NOMO-1 treated with dmso at 0.1 percent for 144 hours (cell line): Measurements from ENCODE around the gene CDKN2C.
A peak's percentile ranks its signal among the peaks of the same experiment; 100 is the strongest.

Experiments used
- DNase-seq: peaks from one replicate; lab custom pipeline; 2025; ENCODE audit not compliant: unreplicated experiment; lab: John Stamatoyannopoulos, UW

Gene CDKN2C

DNA sequence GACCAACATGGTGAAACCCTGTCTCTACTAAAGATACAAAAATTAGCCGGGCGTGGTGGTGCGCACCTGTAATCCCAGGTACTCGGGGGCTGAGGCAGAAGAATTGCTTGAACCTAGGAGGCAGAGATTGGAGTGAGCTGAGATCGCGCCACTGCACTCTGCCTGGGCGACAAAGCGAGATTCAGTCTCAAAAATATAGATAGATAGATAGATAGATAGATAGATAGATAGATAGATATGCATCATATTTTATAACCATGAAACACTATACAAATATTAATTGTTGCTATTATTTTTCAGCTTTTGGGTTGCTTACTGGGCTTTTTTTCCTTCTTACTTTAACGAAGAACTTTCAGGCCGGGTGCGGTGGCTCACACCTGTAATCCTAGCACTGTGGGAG, 5.2 kb upstream of the CDKN2C start:
- DNase-seq, result no peak

DNA sequence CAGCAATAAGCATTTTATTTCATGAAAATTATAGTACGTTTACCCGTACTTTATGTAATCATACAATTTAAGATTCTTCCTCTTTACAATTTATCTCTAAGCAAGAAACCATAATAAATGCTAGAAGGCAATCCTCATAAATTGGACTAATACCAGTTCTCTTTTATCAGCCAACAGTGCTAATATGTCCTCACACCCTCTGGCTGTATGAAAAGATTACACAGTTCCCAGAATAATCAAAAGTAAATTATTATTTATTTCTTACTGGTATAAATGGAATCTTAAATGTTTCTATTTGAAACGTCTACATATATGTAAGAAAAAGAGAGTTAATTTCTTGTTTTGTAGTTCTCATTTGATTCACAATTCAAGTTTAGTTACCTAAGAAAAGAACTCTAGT, 3.1 kb upstream of the CDKN2C start:
- DNase-seq, result no peak

DNA sequence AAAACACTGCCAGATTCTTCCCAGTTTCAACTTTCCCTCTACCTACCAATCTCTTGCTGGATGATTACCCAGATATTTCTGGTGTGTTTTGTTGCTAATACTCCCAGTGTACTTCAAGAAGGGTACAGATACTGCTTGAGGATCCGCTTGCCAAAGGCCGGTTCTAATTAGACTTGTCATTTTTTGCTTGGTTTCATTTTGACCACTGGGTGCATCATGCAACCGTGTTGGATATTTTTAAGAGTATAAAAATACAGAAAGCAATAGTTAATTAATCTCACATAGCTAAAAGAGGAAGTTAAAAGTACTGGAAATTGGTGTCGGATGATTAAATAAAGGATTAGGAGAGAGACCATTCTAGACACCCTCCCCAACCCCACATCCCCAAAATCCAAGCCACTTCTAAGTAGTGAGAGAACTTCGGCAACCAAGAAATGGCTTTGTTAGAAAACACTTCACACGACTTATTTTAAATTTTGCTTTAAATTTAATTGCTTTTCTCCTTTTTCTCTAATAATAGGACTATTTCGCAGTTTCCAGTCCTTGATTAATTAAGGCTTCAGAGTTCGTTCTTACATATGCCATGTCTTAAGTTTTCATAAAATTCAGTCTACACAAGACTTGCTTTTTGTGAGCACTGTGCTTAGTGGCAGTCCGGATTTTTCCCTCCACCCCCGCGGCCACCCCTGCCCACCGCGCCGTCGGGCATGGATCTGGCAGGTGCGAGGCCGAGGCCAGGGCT, 2.5 kb upstream of the CDKN2C start:
- DNase-seq, result peak; percentile 50

DNA sequence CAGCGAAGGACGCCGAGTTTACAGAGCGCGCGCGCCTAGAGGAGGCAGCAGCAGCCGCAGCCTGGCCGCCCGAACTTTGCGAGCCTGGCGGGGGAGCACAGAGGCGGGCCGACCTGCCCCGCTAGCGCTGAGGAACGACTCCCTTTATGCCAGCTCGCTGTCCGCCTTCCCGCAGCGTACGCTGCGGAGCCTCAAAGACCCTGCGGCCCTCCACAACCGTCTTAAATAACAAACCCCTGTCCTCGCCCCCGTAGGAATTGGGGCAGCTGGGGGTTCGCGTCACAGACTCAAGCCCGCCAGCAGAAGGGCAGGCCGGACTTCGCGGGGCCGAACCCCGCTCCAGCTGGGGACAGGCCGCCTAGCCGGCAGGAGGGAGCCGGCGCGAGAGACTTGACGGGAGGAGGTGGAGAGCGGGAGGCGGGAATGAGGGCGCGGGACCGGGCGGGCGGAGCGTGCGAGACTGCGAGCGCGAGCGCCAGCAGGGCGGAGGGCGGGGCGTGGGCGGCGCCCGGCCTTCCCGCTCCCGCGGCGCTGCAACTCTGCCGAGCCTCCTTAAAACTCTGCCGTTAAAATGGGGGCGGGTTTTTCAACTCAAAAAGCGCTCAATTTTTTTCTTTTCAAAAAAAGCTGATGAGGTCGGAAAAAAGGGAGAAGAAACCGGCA, 1.8 kb upstream of the CDKN2C start:
- DNase-seq, result peak; percentile 91

DNA sequence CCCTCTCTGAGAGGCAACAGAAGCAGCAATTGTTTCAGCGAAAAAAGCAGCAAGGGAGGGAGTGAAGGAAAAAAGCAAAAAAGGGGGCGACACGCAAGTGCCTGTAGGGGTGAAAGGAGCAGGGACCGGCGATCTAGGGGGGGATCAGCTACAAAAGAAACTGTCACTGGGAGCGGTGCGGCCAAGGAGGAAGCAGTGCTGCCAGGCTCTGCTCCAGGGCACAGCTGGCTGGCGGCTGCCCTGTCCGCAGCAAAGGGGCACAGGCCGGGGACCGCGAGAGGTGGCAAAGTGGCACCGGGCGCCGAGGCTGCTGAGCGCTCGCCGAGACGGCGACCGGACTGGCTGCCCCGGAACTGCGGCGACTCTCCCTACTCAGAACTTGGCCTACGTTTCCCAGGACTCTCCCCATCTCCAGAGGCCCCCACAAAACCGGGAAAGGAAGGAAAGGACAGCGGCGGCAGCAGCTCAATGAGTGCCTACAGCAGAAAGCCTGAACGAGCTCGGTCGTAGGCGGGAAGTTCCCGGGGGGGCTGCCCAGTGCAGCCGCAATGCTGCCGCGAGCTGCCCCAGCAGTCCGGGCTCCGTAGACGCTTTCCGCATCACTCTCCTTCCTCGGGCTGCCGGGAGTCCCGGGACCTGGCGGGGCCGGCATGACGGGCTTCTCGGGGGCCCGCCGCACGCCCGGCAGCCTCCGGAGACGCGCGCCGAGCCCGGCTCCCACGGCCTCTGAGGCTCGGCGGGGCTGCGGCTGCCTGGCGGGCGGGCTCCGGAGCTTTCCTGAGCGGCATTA, 1.0 kb upstream of the CDKN2C start:
- DNase-seq, result no peak

DNA sequence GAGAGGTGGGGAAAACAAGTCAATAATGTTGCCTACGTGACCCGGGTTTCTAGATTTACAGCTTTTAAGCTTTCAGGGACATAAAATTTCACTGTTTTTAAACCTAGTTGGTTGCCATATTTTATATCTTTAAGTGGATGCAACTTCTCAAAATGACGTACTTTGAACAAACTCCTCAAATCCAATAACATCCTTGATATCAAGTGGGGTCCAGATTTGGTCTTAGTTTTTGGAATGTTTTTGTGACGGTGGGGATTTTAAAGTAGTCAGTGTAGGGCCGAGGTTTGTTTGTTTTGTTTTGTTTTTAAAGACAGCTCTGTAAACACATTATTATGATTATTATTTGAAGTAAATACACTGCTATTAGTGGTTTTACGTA, 453 bp downstream of the CDKN2C start:
- no peak for DNase-seq

DNA sequence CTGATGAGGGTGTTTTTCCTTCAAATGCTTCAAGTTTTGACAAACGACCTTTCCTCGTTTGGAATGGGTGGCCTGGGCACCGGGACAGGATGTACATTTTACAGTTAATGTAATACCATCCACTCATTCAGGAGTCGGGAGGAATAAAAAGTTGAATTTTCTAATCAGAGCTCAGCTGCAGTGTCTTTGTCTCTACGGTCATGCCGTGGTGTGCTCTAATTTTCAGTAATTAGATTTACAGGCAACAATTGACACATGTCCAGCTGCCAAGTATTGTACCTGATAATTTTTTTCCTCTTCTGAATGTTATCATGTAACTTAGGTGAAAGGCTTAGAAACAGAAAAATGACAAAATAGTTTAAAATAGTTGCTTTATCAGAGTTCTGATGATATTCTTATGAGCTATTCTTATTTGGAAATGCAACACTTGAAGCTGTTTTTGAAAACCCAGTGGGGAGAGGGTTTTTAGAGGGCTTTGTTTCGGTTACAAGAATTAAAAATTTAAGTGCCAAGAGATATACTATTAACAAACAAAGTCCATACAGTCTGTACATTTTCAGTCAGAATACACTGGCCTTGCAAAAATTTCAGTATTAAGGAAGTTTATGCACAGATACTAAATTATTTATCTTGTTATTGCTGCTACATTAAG, 1.0 kb downstream of the CDKN2C start:
- no peak for DNase-seq

DNA sequence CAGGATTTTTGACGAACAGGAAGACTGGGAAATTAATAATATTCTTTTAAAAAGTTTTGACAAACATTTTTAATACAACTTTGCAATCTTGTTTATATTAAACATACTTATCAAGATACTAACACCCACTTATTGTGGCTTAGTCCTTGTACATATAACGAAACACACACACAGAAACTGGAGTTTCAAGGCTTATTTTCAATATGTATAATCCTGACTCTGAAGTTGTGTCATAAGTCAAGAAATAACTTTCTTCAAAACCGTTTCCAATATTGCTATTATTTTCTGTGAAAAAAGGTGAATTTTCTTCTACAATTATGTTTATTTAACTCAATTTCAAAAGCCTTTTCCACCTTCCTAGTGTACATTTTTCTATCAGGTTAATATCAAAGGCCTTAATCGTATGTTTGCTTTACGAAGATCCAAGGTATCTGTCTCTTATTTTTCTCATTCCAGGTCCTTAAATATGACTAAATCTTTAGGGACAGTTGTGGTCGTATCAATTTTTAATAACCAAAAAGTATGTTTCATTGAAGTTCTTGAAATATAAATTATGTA, 1.8 kb downstream of the CDKN2C start:
- no peak for DNase-seq

DNA sequence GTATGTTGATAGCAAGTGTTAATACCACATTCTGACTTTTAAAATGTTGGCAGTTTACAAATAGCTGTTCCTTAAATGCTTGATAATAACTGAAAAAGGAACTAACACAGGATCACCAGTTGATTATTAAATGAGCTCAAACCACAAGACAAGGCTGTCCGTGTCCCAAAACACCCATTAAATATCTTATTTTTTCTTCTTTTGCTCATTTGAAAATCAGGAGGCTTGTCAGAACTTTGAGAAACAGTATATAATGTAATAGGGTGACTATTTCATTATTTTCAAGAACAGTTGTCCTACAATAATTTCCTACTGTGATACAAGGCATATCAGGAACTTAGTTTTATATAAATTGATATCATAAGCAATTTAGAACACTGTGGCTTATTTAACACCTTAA, 2.7 kb downstream of the CDKN2C start:
- no peak for DNase-seq

DNA sequence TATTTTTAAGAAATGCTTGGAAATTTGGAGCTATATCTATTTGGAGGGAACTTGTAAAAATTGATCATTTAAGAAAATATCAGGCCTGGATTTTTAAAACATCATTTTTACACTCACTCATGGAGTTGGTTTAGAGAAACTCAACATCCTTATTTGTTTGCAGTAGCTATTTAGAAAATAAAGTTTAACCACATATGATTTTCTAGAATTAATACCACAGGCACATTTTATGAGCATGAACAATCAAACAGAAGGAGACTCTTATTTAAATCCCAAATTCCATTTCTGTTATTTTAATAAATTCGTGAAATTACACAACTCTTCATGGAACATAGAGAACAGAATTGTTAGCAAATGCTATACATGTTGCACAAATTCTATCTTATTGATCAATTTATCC, 3.2 kb downstream of the CDKN2C start:
- no peak for DNase-seq

DNA sequence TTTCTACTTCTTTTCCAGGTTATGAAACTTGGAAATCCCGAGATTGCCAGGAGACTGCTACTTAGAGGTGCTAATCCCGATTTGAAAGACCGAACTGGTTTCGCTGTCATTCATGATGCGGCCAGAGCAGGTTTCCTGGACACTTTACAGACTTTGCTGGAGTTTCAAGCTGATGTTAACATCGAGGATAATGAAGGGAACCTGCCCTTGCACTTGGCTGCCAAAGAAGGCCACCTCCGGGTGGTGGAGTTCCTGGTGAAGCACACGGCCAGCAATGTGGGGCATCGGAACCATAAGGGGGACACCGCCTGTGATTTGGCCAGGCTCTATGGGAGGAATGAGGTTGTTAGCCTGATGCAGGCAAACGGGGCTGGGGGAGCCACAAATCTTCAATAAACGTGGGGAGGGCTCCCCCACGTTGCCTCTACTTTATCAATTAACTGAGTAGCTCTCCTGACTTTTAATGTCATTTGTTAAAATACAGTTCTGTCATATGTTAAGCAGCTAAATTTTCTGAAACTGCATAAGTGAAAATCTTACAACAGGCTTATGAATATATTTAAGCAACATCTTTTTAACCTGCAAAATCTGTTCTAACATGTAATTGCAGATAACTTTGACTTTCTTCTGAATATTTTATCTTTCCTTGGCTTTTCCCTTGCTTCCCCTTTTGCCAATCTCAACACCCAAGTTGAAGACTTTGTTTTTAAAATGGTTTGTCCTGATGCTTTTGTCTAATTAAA, 4.0 kb downstream of the CDKN2C start:
- DNase-seq, result no peak

DNA sequence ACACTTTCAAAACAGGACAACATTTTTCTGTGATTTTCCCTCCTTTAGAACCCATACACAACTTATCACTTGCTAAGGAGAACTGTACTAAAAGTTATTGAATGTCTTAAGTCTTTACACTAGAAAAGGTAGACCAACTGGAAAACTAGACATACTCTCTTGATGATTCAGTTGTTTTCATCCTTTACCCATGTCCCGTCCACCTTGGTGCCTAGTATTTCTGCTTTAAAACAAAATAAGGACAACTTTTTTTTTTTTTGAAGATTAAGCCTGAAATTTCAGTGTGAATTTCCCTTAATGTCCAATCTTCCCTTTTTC, 4.5 kb downstream of the CDKN2C start:
- DNase-seq, result no peak

DNA sequence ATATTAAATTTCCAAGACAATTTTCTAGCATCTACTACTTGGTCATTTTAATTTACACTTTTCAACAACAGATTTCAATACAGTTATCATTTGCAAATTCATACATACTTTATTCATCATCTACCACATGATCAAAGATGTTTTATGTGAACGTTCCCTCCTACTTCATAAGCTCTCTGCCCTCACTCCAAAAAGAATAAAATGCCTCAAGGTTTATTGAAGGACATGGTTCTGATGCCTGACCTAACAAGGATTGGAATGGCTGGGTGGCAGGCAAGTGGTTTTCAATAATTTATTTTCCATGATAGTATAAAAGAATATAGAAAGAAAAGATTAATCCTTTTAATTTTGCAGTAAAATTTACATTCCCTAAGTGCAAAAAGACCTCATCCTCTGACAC, 5.4 kb downstream of the CDKN2C start:
- DNase-seq, result no peak

DNA sequence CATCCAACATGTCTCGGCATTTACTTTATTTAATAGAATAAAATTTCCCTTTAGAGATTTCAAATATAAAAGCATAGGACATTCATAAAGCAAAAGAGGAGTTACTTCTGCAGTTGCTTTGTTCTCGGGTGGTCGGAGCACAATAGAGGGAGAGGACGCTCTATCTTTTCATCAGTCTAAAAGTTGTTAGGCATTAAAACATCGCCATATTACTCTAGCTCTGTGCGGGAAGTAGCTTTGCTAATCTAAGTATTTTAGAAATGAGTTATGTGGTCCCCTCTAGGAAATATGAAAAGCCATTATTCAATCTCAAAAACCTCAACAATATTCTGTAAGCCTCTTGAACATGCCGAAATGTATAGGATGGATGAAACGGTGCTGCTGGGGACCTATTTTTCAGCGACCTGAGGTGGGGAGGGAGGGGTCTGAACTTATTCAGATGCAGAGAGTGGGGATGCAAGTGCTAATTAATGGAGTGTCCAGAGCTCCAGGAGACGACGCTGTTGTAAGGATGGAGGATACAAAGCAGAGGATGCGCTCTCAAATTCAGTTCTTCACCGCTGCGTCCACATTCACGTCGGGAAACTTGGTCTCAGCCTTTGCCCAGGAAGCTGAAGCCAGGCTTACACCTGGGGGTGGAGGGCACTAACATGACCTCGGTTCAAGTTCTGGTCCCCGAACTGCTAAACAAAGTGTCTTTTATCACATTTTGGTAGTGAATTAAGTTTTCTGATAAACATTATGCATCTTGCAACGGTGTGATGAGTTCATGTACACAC, 6.3 kb downstream of the CDKN2C start:
- DNase-seq, result no peak

DNA sequence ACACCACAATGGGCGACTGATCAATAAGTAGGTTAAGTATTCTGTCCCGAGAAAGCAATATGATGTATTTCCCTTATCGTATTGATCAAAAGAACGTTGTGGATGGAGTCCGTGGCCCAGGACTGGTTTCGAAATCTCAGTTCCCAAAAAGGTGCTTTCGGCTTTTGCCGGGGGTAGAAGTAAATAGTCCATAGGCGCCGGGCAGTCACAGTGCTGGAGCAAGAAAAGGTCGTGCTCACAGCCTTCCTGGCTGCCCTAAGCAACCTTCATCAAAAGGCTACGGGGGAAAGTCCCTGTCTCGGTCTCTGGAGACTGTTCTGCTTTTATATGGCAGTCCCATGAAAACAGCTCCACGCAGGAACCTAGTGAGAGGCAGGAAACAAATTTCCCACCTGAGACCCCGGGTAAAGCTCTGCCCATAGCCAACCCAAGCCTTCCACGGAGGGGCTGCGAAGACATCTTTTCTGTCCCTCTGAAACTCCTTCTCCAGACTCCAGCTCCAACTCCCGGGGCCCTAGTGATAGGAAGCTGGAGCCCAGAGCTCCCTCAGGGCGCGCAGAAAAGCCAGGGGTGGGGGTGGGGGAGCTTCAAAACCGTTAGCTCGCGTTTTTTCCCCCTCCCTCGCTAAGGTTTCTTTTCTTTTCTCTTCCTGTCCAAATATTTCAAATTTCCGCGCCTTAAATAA, 7.0 kb downstream of the CDKN2C start:
- peak; percentile 70 for DNase-seq

DNA sequence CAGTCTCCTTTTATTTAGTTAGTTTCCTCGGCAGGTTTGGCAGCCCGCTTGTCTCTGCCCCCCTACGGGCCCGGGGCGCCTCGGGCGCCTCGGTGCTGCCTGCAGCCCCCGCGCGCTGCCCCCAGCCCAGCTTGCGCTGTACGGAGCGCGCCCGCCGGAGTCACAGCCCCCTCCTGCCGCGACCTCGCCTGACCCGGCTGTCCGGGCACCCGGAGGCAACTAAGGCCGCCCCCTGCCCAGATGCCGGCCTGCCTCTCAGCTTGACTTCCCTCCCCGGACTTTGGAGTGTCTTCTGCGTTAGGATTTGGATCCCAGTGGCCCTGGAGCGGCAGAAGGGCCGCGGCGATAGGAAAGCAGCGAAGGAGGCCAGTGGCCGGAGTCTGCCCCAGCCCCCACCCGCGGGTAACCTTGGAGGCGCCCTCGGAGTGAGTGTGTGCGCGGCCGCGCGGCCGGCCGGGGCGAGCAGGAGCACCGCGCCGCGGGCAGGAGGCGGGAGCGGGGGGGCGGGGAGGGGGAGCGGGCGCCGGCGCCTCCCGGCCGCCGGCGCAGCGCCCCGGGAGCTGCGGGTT, 7.6 kb downstream of the CDKN2C start:
- no peak for DNase-seq

DNA sequence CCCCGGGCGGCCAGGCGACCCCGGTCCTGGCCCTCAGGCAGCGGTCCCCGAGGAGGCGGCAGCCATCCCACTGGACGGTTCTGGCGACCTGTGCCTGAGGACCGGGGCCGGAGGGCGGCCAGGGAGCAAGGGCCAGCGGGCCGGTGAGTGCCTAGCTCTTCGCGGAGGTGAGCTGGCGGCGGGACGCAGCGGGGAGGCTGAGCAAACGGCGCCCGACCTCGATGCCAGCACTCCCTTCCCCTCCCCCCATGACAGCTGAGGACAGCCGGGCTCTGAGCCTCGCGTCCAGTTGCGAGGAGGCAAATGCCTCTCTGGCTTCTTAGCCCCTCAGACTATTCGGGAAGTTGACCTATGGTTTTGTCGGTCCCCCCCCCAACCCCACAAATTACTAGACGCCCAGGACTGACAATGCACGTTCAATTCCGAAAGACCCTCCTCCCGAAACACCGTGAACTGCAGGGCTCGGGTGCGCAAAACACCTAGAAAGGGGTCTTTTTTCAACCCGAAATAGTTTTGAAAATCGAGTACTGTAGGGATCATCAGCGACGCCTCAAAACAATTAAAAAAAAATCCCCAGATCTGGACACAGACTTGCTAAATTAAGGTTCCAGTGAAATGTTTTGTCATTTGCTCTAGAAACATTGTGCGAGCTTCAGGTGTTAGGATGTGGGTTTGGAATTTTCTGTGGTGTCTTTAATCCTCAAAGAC, 8.3 kb downstream of the CDKN2C start:
- peak; percentile 80 for DNase-seq
